HepG2 (cell line): Measurements from ENCODE around the gene PLA1A. TPM values are rescaled to one million over a fixed set of nuclear protein-coding genes. Genes with fewer than 3 reads are reported as not detected.
A peak's percentile ranks its signal among the peaks of the same experiment; 100 is the strongest.

Source experiments
- ASH2L ChIP-seq: fragments of 300-600, 200-600 bp; sonication (generic); IDR thresholded peaks from 2 replicates; pipeline ENCODE4 v1.7.0; 2017; ENCODE audit warnings: low read depth, mild to moderate bottlenecking, moderate library complexity, mixed read lengths, low read length; ENCODE audit not compliant: insufficient read length
- DR1 ChIP-seq: sonication (generic); formaldehyde crosslinking; IDR thresholded peaks from 2 replicates; pipeline ENCODE4 v1.8.0; 2021; ENCODE audit warnings: mild to moderate bottlenecking, missing genetic modification reagents, inconsistent platforms
- FOXA3 ChIP-seq: IDR thresholded peaks from 2 replicates; pipeline ENCODE4 v1.6.1; 2016; ENCODE audit warnings: missing genetic modification reagents, missing compliant biosample characterization
- FOXP4 ChIP-seq: sonication (generic); formaldehyde crosslinking; IDR thresholded peaks from 2 replicates; pipeline ENCODE4 v1.4.0; 2020; ENCODE audit warnings: missing genetic modification reagents
- JUNB ChIP-seq: sonication (generic); formaldehyde crosslinking; IDR thresholded peaks from 2 replicates; pipeline ENCODE4 v1.8.0; 2022; ENCODE audit warnings: missing genetic modification reagents, mild to moderate bottlenecking, borderline replicate concordance
- KDM1A ChIP-seq: IDR thresholded peaks from 2 replicates; pipeline ENCODE4 v1.6.1; 2016; ENCODE audit warnings: missing compliant biosample characterization
- KDM6A ChIP-seq: IDR thresholded peaks from 2 replicates; pipeline ENCODE4 v1.6.1; 2016; ENCODE audit warnings: low read depth
- POGZ ChIP-seq: sonication (generic); formaldehyde crosslinking; IDR thresholded peaks from 2 replicates; pipeline ENCODE4 v1.4.0; 2020; ENCODE audit warnings: mild to moderate bottlenecking, missing genetic modification reagents
- SIX4 ChIP-seq: sonication (generic); formaldehyde crosslinking; IDR thresholded peaks from 2 replicates; pipeline ENCODE4 v1.4.0; 2020; ENCODE audit warnings: missing genetic modification reagents
- ZBTB49 ChIP-seq: sonication (generic); formaldehyde crosslinking; IDR thresholded peaks from 2 replicates; pipeline ENCODE4 v1.4.0; 2020; ENCODE audit warnings: missing genetic modification reagents, borderline replicate concordance
- ZNF276 ChIP-seq: sonication (generic); formaldehyde crosslinking; IDR thresholded peaks from 2 replicates; pipeline ENCODE4 v1.4.0; 2020; ENCODE audit warnings: mild to moderate bottlenecking, low read depth, missing genetic modification reagents
- ZNF646 ChIP-seq: sonication (generic); formaldehyde crosslinking; IDR thresholded peaks from 2 replicates; pipeline ENCODE4 v1.9.0; 2021; ENCODE audit warnings: mild to moderate bottlenecking, missing genetic modification reagents
- ZNF740 ChIP-seq: sonication (generic); formaldehyde crosslinking; IDR thresholded peaks from 2 replicates; pipeline ENCODE4 v1.4.0; 2020; ENCODE audit warnings: missing genetic modification reagents
- ZNF770 ChIP-seq: sonication (generic); formaldehyde crosslinking; IDR thresholded peaks from 2 replicates; pipeline ENCODE4 v1.5.0; 2020; ENCODE audit warnings: mild to moderate bottlenecking, missing genetic modification reagents
- polyA plus RNA-seq, 8 experiments: library from polyadenylated mRNA; depleted of rRNA in 3 of 8; stranded (reverse) in 7 of 8; unstranded in 1 of 8; fragments of >200 nt; fragmentation: Illumina TruSeq in 4 of 8; extraction: Trizol in 4 of 8; gene quantifications; 2 replicates each; pipeline versions ENCODE4 v1.2.1 to v1.2.3, GENCODE V29; 2011 to 2016; ENCODE audit warnings: low read depth in 4 of 8, missing spikeins in 1 of 8, mixed read lengths in 1 of 8; ENCODE audit not compliant: insufficient read depth in 1 of 8
- total RNA-seq, 5 experiments: library from RNA; depleted of rRNA; stranded (reverse); fragments of >200 nt; fragmentation: Illumina TruSeq; extraction: Trizol; gene quantifications; 2 replicates each; pipeline ENCODE4 v1.2.3, GENCODE V29; 2016; ENCODE audit warnings: low read depth in 1 of 5

The PLA1A gene
- total and polyA plus RNA-seq, 2 of the 13 experiments (the other 11 are each of a cell fraction or from before 2014, with no cell fraction given): 0.11 to 0.18 TPM

GRCh38 chr3:119645813-119646212 lies 48.1 kb downstream of the PLA1A start (continued):
- no peak for TF ChIP-seq ZBTB49
- no peak for TF ChIP-seq POGZ (CRISPR knock-in tag)
- TF ChIP-seq ZNF770 (CRISPR knock-in tag): peak; percentile 72; the same call in 1 of the 2 replicates
- no peak for TF ChIP-seq KDM1A (CRISPR knock-in tag)
- TF ChIP-seq ZNF646 (CRISPR knock-in tag): no peak
- TF ChIP-seq JUNB: no peak
- 0 out of 2 replicates have a peak, but pooled peaks have one; percentile 15 for TF ChIP-seq FOXP4 (CRISPR knock-in tag)
- peak; percentile 56 for TF ChIP-seq KDM6A (CRISPR knock-in tag)
- no peak for TF ChIP-seq ZNF276 (CRISPR knock-in tag)
- TF ChIP-seq DR1 (CRISPR knock-in tag): no peak
- TF ChIP-seq ZNF740 (CRISPR knock-in tag): no peak
- 0 out of 2 replicates have a peak, but pooled peaks have one; percentile 13 for TF ChIP-seq FOXA3 (CRISPR knock-in tag)
- TF ChIP-seq ASH2L: peak; percentile 66
- no peak for TF ChIP-seq SIX4 (CRISPR knock-in tag)
